Activated naive CD8-positive, alpha-beta T cell treated with anti-CD3 and anti-CD28 coated beads for 36 hours (primary cell): Measurements from ENCODE around the gene GRIN1. TPM values are rescaled to one million over a fixed set of nuclear protein-coding genes. Genes with fewer than 3 reads are reported as not detected.

Experiments
- DNase-seq: peaks from one replicate; pipeline ENCODE4 v3.0.0; 2021
- H3K27ac Mint-ChIP-seq: one replicate; pipeline ENCODE4 v1.8.0; 2022; ENCODE audit warnings: mild to moderate bottlenecking, moderate library complexity, mixed read lengths
- H3K27me3 Mint-ChIP-seq: one replicate; pipeline ENCODE4 v1.8.0; 2022; ENCODE audit warnings: mild to moderate bottlenecking, mixed read lengths
- H3K36me3 Mint-ChIP-seq: one replicate; pipeline ENCODE4 v1.8.0; 2021; ENCODE audit warnings: mild to moderate bottlenecking, mixed read lengths
- H3K4me1 Mint-ChIP-seq: one replicate; pipeline ENCODE4 v1.8.0; 2021; ENCODE audit warnings: mixed read lengths
- H3K4me3 Mint-ChIP-seq: one replicate; pipeline ENCODE4 v1.8.0; 2022; ENCODE audit warnings: mild to moderate bottlenecking, moderate library complexity, mixed read lengths
- H3K9me3 Mint-ChIP-seq: one replicate; pipeline ENCODE4 v1.8.0; 2022; ENCODE audit warnings: mixed read lengths
- total RNA-seq, 2 experiments: library from RNA; stranded (reverse); gene quantifications; one replicate each; pipeline ENCODE4 v1.2.3, GENCODE V29; 2021

Gene GRIN1
- total RNA-seq, 2 experiments from 2014 or later, result not detected

- H3K9me3 Mint-ChIP-seq, result no peaks in the 10 kb centered on the region
- no peak for DNase-seq
- peaks cover 13% of the 10 kb centered on the region for H3K4me1 Mint-ChIP-seq
- H3K27me3 Mint-ChIP-seq, result peaks cover 82% of the 10 kb centered on the region
- H3K4me3 Mint-ChIP-seq, result no peak overlapping the region
- no peak overlapping the region for H3K27ac Mint-ChIP-seq
- no peaks in the 10 kb centered on the region for H3K36me3 Mint-ChIP-seq
Observed at GRCh38 chr9:137161558-137162486, 22.9 kb downstream of the GRIN1 start.

- Mint-ChIP-seq H3K27me3 (peaks cover 79% of the 10 kb centered on the region), H3K4me3 (no peak overlapping the region), H3K36me3 (no peaks in the 10 kb centered on the region), H3K27ac (no peak overlapping the region), H3K9me3 (no peaks in the 10 kb centered on the region), H3K4me1 (peaks cover 13% of the 10 kb centered on the region)
- no peak for DNase-seq
Observed at GRCh38 chr9:137162505-137163364, 23.8 kb downstream of the GRIN1 start.

- Mint-ChIP-seq H3K9me3 (no peaks in the 10 kb centered on the region), H3K27ac (no peak overlapping the region), H3K36me3 (no peaks in the 10 kb centered on the region), H3K4me1 (peaks cover 9% of the 10 kb centered on the region), H3K27me3 (peaks cover 74% of the 10 kb centered on the region), H3K4me3 (no peak overlapping the region)
- no peak for DNase-seq
Observed at GRCh38 chr9:137163365-137163715, 24.4 kb downstream of the GRIN1 start.

GRCh38 chr9:137163805-137164204 lies 24.9 kb downstream of the GRIN1 start:
- H3K27ac Mint-ChIP-seq, result no peak overlapping the region
- peaks cover 74% of the 10 kb centered on the region for H3K27me3 Mint-ChIP-seq

GRCh38 chr9:137164370-137165249 lies 25.7 kb downstream of the GRIN1 start:
- Mint-ChIP-seq H3K27ac (no peak overlapping the region), H3K9me3 (no peaks in the 10 kb centered on the region), H3K36me3 (no peaks in the 10 kb centered on the region), H3K27me3 (peaks cover 68% of the 10 kb centered on the region), H3K4me3 (no peak overlapping the region), H3K4me1 (peaks cover 3% of the 10 kb centered on the region)
- DNase-seq, result no peak

More at GRCh38 chr9:137163805-137164204, 24.9 kb downstream of the GRIN1 start:
- Mint-ChIP-seq H3K36me3 (no peaks in the 10 kb centered on the region), H3K4me1 (peaks cover 8% of the 10 kb centered on the region), H3K4me3 (no peak overlapping the region), H3K9me3 (no peaks in the 10 kb centered on the region)
- no peak for DNase-seq

- Mint-ChIP-seq H3K36me3 (no peaks in the 10 kb centered on the region), H3K4me1 (no peaks in the 10 kb centered on the region), H3K27ac (no peak overlapping the region), H3K27me3 (peaks cover 66% of the 10 kb centered on the region), H3K4me3 (no peak overlapping the region), H3K9me3 (no peaks in the 10 kb centered on the region)
- no peak for DNase-seq
Observed at GRCh38 chr9:137165250-137165836, 26.4 kb downstream of the GRIN1 start.

GRCh38 chr9:137166380-137167229 lies 27.7 kb downstream of the GRIN1 start:
- no peak overlapping the region for H3K27ac Mint-ChIP-seq
- no peak for DNase-seq
- no peaks in the 10 kb centered on the region for H3K4me1 Mint-ChIP-seq
- no peaks in the 10 kb centered on the region for H3K9me3 Mint-ChIP-seq
- H3K4me3 Mint-ChIP-seq, result no peak overlapping the region
- H3K36me3 Mint-ChIP-seq, result no peaks in the 10 kb centered on the region
- peaks cover 64% of the 10 kb centered on the region for H3K27me3 Mint-ChIP-seq

- Mint-ChIP-seq H3K4me3 (no peak overlapping the region), H3K4me1 (no peaks in the 10 kb centered on the region), H3K36me3 (no peaks in the 10 kb centered on the region), H3K9me3 (no peaks in the 10 kb centered on the region), H3K27me3 (peaks cover 62% of the 10 kb centered on the region), H3K27ac (no peak overlapping the region)
- DNase-seq, result no peak
Observed at GRCh38 chr9:137167277-137167746, 28.4 kb downstream of the GRIN1 start.

- no peaks in the 10 kb centered on the region for H3K4me1 Mint-ChIP-seq
- no peak overlapping the region for H3K27ac Mint-ChIP-seq
- no peak overlapping the region for H3K4me3 Mint-ChIP-seq
- peaks cover 58% of the 10 kb centered on the region for H3K27me3 Mint-ChIP-seq
- H3K36me3 Mint-ChIP-seq, result no peaks in the 10 kb centered on the region
- DNase-seq, result no peak
- H3K9me3 Mint-ChIP-seq, result no peaks in the 10 kb centered on the region
Observed at GRCh38 chr9:137167747-137168572, 29.0 kb downstream of the GRIN1 start.

GRCh38 chr9:137168573-137168903 lies 29.6 kb downstream of the GRIN1 start:
- H3K36me3 Mint-ChIP-seq, result no peaks in the 10 kb centered on the region
- DNase-seq, result no peak
- H3K27me3 Mint-ChIP-seq, result peaks cover 52% of the 10 kb centered on the region
- no peaks in the 10 kb centered on the region for H3K9me3 Mint-ChIP-seq
- no peaks in the 10 kb centered on the region for H3K4me1 Mint-ChIP-seq
- H3K27ac Mint-ChIP-seq, result no peak overlapping the region
- H3K4me3 Mint-ChIP-seq, result no peak overlapping the region

GRCh38 chr9:137168904-137169856 lies 30.2 kb downstream of the GRIN1 start:
- no peaks in the 10 kb centered on the region for H3K36me3 Mint-ChIP-seq
- DNase-seq, result no peak
- H3K27me3 Mint-ChIP-seq, result peaks cover 49% of the 10 kb centered on the region
- no peaks in the 10 kb centered on the region for H3K9me3 Mint-ChIP-seq
- H3K4me1 Mint-ChIP-seq, result no peaks in the 10 kb centered on the region
- no peak overlapping the region for H3K27ac Mint-ChIP-seq
- H3K4me3 Mint-ChIP-seq, result no peak overlapping the region

- H3K4me3 Mint-ChIP-seq, result no peak within 1 kb of the TSS
- peaks cover 43% of the 10 kb centered on the region for H3K27me3 Mint-ChIP-seq
Observed at GRCh38 chr9:137169896-137170358, 31.0 kb downstream of the GRIN1 start, which contains the start of gene LRRC26. TSS of gene LRRC26 (minus strand) at chr9:137170051. CDS start at chr9:137169943, 108 bp downstream.

More at GRCh38 chr9:137169896-137170358, 31.0 kb downstream of the GRIN1 start, which contains the start of gene LRRC26:
- DNase-seq, result no peak
- Mint-ChIP-seq H3K36me3 (no peaks in the 10 kb centered on the region), H3K9me3 (no peaks in the 10 kb centered on the region), H3K4me1 (peaks cover 2% of the 10 kb centered on the region), H3K27ac (no peak within 1 kb of the TSS)
